ENCODE data around the gene CAMTA1. TPM values are rescaled to one million over a fixed set of nuclear protein-coding genes. Genes with fewer than 3 reads are reported as not detected.
A peak's percentile ranks its signal among the peaks of the same experiment; 100 is the strongest.

CAMTA1 gene
- total and polyA plus RNA-seq, 9 of the 15 experiments (the other 6 are each of a cell fraction or from before 2014, with no cell fraction given): 43.9 to 161 (median 65.9) TPM

DNA sequence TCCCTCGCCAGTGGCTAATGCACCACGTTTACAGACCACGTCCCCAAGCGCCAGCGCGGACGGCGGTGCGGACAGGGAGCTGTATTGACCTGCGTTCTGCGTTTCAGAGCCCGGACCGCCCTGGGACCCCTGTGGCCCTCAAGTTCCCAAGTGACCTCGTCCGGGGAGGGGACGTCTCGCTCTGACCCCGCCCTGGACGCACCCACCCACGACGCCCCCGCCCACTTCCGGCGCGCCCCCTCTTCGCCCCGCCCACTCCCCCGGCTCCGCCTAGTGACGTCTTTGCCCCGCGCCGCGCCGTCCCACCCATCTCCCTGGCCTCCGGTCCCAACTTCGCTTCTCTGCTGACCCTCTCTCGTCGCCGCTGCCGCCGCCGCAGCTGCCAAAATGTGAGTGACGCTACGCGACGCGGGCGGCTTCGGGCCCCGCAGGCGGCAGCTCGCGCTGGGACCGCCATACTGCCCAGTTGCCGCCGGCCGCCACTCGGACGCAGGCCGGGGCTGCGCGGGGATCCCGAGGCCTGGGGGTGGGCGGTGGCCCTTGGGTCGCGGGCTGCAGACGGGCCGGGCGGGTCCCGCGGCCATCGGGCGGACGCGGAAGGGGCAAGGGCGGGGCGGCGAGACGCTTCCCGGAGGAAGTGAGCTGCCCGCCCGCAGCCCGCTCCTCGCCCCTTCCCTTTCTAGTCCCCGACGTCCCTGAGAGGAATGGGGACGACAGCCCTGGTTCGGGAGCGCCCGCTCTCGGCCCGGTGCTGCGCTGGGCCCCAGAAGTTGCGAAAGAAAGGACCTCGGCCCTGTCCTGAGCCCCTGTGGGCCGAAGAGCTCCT, 986.0 kb downstream of the CAMTA1 start, which contains the start of gene VAMP3 (continued):
- TF ChIP-seq, protein P1, sequence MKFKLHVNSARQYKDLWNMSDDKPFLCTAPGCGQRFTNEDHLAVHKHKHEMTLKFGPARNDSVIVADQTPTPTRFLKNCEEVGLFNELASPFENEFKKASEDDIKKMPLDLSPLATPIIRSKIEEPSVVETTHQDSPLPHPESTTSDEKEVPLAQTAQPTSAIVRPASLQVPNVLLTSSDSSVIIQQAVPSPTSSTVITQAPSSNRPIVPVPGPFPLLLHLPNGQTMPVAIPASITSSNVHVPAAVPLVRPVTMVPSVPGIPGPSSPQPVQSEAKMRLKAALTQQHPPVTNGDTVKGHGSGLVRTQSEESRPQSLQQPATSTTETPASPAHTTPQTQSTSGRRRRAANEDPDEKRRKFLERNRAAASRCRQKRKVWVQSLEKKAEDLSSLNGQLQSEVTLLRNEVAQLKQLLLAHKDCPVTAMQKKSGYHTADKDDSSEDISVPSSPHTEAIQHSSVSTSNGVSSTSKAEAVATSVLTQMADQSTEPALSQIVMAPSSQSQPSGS (CRISPR knock-in tag; IDR thresholded peaks at IDR 0.05): no peak
- no peak for TF ChIP-seq TEAD2 (tag; IDR thresholded peaks at IDR 0.05)
- no peak for TF ChIP-seq NR2C2 (CRISPR knock-in tag; IDR thresholded peaks at IDR 0.05)
- peak; percentile 89 for TF ChIP-seq NR2C2 (tag; IDR thresholded peaks at IDR 0.05)
- no peak for TF ChIP-seq ADNP (tag; IDR thresholded peaks at IDR 0.05)
- TF ChIP-seq TOE1 (IDR thresholded peaks at IDR 0.05; ENCODE audit: borderline replicate concordance): no peak
- TF ChIP-seq TOE1 (CRISPR knock-in tag; IDR thresholded peaks at IDR 0.05; ENCODE audit: borderline replicate concordance, low read depth): no peak
- TF ChIP-seq SREBF2 (CRISPR knock-in tag; IDR thresholded peaks at IDR 0.05): no peak
- no peak for TF ChIP-seq ZNF121 (CRISPR knock-in tag; conservative IDR thresholded peaks at IDR 0.05)
- peak; percentile 60 to 90; a peak in 2 of 4 replicates for TF ChIP-seq SIN3A (IDR thresholded peaks at IDR 0.05; ENCODE audit: borderline replicate concordance in 2 of 2, control insufficient read depth in 1 of 2, low read depth in 2 of 2, low read length in 2 of 2)
- TF ChIP-seq WHSC1 (IDR thresholded peaks at IDR 0.05; ENCODE audit: low read length): no peak
- TF ChIP-seq, protein P2, sequence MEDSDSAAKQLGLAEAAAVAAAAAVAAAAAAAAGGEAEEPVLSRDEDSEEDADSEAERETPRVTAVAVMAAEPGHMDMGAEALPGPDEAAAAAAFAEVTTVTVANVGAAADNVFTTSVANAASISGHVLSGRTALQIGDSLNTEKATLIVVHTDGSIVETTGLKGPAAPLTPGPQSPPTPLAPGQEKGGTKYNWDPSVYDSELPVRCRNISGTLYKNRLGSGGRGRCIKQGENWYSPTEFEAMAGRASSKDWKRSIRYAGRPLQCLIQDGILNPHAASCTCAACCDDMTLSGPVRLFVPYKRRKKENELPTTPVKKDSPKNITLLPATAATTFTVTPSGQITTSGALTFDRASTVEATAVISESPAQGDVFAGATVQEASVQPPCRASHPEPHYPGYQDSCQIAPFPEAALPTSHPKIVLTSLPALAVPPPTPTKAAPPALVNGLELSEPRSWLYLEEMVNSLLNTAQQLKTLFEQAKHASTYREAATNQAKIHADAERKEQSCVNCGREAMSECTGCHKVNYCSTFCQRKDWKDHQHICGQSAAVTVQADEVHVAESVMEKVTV (CRISPR knock-in tag; IDR thresholded peaks at IDR 0.05): no peak
- peak; percentile 46 for TF ChIP-seq TAF1 (IDR thresholded peaks at IDR 0.05; ENCODE audit: control insufficient read depth, extremely low read depth, insufficient read depth, low read length, severe bottlenecking)
- TF ChIP-seq ZZZ3 (IDR thresholded peaks at IDR 0.05): no peak
- TF ChIP-seq NCOA2 (IDR thresholded peaks at IDR 0.05; ENCODE audit: partially characterized antibody in 2 of 2): no peak
- no peak for TF ChIP-seq ZC3H11A (IDR thresholded peaks at IDR 0.05; ENCODE audit: low read depth, low read length)
- TF ChIP-seq PHTF2 (CRISPR knock-in tag; IDR thresholded peaks at IDR 0.05): no peak
- TF ChIP-seq, protein P3, sequence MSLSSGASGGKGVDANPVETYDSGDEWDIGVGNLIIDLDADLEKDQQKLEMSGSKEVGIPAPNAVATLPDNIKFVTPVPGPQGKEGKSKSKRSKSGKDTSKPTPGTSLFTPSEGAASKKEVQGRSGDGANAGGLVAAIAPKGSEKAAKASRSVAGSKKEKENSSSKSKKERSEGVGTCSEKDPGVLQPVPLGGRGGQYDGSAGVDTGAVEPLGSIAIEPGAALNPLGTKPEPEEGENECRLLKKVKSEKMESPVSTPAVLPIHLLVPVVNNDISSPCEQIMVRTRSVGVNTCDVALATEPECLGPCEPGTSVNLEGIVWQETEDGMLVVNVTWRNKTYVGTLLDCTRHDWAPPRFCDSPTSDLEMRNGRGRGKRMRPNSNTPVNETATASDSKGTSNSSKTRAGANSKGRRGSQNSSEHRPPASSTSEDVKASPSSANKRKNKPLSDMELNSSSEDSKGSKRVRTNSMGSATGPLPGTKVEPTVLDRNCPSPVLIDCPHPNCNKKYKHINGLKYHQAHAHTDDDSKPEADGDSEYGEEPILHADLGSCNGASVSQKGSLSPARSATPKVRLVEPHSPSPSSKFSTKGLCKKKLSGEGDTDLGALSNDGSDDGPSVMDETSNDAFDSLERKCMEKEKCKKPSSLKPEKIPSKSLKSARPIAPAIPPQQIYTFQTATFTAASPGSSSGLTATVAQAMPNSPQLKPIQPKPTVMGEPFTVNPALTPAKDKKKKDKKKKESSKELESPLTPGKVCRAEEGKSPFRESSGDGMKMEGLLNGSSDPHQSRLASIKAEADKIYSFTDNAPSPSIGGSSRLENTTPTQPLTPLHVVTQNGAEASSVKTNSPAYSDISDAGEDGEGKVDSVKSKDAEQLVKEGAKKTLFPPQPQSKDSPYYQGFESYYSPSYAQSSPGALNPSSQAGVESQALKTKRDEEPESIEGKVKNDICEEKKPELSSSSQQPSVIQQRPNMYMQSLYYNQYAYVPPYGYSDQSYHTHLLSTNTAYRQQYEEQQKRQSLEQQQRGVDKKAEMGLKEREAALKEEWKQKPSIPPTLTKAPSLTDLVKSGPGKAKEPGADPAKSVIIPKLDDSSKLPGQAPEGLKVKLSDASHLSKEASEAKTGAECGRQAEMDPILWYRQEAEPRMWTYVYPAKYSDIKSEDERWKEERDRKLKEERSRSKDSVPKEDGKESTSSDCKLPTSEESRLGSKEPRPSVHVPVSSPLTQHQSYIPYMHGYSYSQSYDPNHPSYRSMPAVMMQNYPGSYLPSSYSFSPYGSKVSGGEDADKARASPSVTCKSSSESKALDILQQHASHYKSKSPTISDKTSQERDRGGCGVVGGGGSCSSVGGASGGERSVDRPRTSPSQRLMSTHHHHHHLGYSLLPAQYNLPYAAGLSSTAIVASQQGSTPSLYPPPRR (CRISPR knock-in tag; IDR thresholded peaks at IDR 0.05; ENCODE audit: borderline replicate concordance): no peak
- TF ChIP-seq YY1 (IDR thresholded peaks at IDR 0.05; ENCODE audit: borderline replicate concordance in 1 of 3, control insufficient read depth in 1 of 3, extremely low read depth in 1 of 3, insufficient read depth in 3 of 3, insufficient read length in 1 of 3, insufficient replicate concordance in 2 of 3, low read depth in 1 of 3, low read length in 2 of 3): peak in 2 of 3 experiments; percentile 48 to 78
